ENCODE results near the gene REXO1.

The REXO1 gene

DNA sequence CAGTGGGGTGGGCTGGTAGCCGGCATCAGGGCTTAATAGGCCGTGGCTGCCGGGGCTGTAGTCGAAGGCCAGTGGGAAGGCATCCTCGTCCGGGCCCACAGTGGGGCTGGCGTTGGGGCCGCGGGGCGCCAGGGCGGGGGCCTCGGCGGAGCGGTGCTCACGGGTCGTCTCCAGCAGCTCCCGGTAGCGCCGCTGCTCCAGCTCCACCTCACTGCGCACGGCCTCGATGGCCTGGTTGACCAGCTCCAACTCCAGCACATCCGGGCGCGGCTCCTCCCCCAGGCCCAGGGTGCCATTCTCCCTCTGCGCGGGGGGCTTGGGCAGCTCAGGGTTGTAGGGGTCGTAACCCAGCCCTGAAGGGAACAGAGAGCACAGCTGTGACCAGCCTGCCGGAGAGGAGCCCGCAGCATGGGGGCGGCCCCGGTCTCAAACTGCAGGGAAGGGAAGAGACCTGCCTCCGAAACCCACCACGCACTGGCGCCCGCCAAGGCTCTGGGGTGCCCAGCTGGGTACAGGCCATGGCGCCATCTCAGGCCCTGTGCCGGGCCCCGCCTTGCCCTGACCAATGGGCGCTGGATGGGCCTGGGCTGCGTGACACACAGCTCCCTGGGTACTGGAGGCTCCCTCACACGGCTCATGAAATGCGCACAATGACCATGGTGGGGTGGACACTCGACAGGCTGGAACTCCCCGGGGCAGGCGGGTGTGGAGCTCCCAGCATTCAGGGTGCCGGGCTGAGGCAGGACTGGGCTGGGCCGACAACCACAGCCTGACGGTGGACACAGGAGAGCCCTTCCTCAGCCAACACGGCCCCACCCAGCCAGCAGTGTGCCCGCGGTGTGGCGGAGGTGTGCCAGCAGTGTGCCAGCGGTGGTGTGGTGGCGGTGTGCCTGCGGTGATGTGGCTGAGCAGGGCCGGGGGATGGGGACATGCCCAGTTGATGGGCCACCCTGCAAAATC lies 19.7 kb downstream of the REXO1 start:
- no peak for DNase-seq (ENCODE audit: low spot score)

DNA sequence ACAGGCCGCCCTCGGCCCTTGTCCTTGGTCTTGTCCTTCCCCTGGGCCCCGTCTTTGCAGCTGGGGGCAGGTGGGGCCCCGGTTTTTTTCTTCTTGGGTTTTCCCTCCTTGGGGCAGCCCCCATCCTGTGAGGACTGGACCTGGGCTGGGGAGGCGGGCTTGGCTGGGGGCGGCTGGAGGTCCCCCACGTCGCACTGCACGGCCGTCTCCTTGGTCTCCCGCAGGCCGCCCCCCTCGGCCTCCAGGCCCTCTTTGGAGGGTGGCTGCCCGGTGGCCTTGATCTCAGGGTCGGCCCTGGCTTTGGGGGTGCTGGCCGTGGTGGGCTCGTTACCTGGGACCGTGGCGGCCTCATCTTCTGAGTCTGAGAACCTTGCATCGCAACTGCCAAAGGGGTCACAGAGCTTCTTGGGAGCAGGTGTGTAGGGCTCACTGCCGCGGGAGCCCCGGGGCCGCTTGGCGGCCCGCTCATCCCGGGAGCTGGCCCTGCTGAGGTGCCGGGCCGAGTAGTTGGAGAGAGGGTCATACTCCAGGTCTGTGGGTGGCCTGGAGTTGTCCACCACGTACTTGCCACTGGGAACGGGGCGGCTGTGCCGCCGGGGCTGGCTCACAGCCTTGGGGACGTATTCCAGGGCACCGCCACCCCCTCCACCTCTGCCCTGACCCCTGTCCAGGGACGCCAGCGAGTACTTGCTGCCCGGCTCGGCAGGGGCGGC lies 20.6 kb downstream of the REXO1 start:
- no peak for DNase-seq (ENCODE audit: low spot score)

DNA sequence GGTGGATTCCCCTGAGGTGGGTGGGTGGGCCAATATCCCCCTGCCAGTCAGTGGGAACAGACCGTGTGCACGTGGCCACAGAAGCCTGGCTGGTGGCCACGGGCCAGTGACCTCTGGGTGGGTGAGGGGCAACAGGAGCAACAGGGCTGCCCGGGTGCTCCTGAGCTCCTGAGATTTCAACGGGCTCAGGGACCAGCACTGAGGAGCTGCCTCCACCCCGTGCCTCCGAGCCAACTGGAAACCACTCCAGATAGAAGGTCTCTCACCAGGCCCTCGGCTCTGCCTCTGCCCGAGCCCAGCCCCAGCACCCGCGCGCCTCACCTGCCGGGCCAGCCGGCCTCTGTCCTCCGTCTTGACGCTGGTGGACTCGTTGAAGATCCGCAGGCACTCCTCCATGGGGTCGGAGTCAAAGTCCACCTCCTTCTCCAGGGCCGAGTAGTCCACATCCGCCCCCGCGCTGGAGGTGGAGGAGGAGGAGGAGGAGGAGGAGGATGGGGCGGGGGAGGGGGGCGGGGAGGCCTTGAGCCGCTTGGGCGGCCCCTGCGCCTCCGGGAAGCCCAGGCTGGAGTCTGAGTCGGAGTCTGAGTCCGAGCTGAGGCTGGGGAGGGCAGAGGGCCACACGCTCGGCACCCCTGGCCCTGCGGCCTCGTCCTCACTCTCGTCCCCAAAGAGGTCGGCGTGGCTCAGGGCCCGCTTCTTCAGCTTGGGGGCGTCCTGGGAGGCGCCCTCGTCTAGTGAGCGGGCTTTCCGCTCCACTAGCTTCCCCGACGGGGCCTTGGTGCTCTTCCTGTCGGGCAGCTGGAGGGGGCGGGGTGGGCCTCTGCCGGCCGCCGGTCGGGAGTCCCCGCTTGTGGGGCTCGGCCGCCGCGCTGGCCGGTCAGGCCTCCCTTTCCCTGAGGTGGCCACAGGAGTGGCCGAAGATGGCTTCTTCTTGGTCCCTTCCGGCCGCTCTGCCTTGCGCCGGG lies 21.4 kb downstream of the REXO1 start:
- DNase-seq (ENCODE audit: low spot score) = no peak

DNA sequence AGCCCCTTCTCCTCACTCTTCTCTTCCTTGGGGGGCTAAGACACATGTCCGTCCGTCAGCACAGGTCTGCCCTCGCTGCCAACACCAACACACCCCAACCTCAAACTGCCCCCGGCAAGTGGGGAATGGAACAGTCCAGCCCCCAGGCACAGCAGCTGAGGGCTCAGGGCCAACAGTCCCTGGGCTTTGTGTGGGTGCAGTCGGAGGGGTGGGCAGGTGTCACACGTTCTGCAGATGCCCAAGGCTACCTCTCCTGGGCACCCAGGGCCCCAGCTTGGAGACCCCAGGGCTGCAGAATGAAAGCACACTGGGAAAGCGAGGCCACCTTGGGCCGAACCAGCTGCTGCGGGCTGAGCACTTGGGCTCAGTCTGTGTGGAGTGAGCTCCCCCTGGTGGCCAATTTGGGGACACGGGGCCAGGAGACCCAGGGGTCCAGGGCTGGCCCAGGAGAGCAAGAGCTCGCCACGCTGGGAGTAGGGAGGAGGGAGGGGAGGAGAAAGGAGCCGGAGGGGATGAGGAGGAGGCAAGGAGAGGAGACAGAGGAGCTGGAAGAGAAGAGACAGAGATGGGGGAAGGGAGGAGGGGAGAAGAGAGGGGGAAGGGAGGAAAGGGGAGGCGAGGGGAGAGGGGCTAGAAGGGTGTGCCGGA lies 22.2 kb downstream of the REXO1 start:
- DNase-seq (ENCODE audit: low spot score) = peak; percentile 47

DNA sequence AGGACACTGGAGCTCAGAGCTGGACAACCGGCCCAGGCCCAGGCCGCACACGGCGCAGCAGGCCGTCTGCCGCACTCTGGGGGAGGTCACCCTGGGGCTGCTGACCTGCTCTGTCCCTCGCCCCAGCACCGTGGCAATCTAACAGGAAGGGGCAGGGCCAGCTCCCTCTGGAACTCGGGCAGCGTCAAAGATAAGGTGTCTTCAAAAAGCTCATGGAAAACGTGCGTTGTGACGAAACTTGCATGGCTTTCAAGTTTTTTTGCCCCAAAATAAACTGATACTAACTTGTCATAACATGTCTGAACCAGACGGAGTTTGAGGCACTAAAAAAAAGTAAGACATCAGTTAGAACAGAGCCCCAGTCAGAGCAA lies 24.0 kb downstream of the REXO1 start:
- DNase-seq (ENCODE audit: low spot score) = no peak

DNA sequence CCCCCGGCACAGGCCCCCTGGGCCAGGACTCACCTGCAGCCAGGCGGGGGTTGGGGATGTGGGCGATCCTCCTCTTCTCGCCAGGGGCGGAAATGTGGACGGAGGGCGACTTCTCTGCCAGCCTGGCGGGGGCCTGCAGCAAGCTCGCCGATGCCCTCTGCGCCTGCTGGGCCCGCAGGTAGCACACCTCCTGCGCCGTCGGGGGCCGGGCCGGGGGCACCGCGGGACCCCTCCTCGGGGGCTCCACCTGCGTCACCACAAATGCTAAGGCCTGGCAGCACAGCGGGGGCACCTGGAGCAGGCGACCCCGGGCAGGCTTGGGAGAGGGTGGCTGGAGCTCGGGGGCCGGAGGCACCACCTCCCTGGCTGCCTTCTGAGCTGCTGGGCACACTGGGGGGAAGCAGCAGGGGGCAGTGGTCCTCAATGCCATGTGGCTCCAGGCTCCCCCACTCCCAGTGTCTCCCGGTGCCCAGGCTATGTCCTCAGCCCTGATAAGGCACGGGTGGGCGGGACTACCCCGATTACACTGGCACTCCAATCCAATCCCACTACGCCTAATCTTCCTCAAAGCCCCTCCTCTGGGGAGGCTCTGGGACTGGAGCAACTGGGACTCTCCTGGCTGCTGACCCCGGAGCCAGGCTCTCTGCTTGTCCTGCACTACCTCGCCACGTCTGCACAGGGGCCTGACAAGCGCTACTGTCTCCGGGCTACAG lies 24.6 kb downstream of the REXO1 start:
- DNase-seq (ENCODE audit: low spot score) = no peak

- DNase-seq (ENCODE audit: low spot score) = no peak
Observed at GRCh38 chr19:1823020-1823419, 25.3 kb downstream of the REXO1 start.

GRCh38 chr19:1822210-1822609 lies 26.1 kb downstream of the REXO1 start:
- no peak for DNase-seq (ENCODE audit: low spot score)

DNA sequence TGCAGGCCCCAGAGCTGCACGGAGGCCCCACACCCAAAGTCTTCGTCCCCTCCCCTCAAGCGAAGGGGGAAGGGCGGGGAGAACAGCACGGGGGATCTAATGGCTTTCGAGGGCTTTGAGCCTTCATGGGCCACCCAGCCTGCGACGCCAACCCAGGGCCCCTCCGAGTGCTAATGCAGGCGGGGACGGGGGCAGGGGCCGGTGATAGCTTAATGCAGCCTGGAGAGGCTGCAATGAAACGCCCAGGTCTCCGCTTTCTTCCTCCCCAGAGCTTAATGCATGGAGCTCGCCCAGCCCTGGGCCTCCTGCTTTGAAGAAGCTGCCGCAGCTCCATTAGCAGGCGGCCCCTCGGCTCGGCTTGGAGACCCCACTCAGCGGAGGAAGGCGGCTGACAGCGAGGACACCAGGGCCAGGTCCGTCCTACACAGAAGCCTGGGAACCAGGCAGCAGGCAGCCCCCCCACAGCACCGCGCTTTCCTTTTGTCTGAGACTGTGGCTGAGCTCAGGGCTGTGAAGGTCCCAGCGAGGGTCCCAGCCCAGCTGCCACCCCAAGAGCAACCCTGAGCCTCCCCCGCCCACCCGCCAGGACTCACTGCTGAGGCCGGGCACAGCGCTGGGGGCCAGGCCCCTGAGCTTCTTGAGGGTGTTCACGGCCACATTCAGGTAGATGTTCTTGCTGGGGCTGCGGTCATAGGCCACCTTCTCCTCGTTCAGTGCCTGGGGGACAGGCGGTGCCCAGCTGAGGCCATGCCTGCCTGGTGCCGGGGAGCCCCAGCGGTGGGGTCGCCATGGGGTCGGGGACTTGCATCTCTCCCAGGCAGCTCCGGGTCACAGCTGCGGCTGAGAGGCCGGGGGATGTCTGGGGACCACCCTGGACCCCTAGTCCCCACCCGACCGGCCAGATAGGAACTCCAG lies 28.7 kb downstream of the REXO1 start:
- no peak for DNase-seq (ENCODE audit: low spot score)

DNA sequence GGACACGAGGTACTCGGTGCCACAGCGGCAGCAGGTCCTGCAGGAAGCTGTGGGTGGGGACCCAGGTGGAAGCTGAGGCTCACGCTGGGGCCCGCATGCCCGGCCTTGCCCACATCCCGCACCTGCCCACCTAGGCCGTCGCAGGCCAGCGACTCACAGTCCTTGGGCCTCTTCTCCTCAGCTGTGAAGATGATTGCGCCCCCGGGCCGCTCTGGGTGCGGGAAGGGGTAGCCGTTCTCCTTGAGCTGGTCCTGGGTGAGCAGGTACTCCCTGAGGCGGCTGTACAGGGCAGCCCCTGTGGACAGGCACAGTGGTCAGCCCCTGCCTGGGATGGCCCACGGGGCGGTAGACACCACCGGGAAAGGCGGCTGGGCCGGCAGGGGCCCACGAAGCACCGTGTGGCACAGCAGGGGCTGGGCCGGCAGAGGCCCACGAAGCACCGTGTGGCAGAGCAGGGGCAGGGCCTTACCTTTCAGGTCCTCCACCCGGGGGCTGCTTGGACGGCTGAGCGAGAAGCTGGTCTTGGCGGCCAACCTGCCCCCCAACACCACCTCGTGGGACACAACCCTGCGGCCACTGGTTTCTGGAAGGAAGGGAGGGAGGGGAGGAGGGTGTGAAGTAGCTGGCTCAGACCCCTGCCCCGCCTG lies 29.6 kb downstream of the REXO1 start:
- no peak for DNase-seq (ENCODE audit: low spot score)

GRCh38 chr19:1817553-1818179 lies 30.6 kb downstream of the REXO1 start:
- no peak for DNase-seq (ENCODE audit: low spot score)

GRCh38 chr19:1816530-1817298 lies 31.6 kb downstream of the REXO1 start:
- no peak for DNase-seq (ENCODE audit: low spot score)

- DNase-seq (ENCODE audit: low spot score) = no peak
Observed at GRCh38 chr19:1815605-1816529, 32.4 kb downstream of the REXO1 start.

DNA sequence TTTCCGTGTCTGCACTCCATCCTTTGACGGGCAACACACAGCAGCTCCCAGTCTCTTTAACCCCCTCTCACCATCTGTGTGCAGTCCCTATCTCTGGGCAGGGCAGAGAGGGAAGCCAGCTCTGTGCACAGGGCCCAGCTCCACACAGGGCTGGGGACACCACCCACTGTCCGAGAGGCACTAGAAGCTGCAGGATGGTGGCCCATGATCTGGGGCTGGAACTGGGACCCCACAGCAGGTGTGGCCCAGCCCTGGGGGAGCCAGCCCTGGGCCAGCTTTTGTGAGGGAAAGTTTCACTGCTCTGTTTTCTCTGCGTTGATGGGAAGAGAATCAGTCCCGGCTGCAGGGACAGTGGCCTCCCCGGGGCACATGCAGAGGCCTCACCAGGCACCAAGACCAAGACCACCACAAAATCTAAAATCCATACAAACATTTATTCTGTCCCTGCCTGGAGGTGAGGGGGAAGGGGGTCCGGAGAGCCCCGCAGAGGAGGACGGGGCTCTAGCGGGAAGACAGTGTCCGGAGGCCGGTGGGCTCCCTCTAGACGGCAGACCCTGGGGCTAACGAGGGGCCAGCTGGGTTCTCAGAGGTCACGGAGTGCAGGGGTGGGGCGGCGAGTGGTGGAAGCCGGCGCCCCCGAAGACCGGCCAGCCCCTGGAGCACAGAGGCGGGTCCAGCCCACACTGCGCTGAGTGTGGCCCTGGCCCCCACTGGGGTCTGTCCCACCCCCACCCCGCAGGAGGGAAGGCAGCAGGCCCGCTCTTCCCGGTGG lies 33.3 kb downstream of the REXO1 start:
- DNase-seq (ENCODE audit: low spot score) = no peak

GRCh38 chr19:1814391-1814790 lies 33.9 kb downstream of the REXO1 start:
- no peak for DNase-seq (ENCODE audit: low spot score)
